ENCODE data around the gene ZNF684. TPM values are rescaled to one million over a fixed set of nuclear protein-coding genes. Genes with fewer than 3 reads are reported as not detected.

The ZNF684 gene
- total RNA-seq, 4 donors from 2014 or later, result 2.3 to 46.2 (median 4.4) TPM

- H3K4me1 ChIP-seq, result no peaks in the 10 kb centered on the region
- no peaks in the 10 kb centered on the region for H3K9me3 ChIP-seq
These were observed 62.2 kb downstream of the ZNF684 start for GRCh38 chr1:40593449-40594186.

DNA sequence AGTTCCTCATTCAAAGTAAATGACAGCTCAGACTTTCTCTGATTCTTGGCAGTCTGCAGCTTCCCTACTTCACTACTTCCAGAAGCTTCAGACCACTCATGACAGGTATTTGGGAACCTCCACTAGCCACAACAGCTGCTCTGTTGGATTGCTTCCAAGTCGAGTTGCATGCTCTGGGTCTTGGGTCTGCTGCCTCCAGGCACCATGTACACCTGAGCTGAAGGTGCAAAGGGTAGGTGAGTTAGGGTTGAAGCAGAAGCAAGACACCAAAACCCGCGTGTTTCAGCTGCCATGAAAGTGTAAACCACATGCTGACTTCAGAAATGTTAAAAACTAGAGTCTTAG lies 62.7 kb downstream of the ZNF684 start:
- no peaks in the 10 kb centered on the region for H3K36me3 ChIP-seq
- H3K9me3 ChIP-seq, result no peaks in the 10 kb centered on the region
- no peak for DNase-seq
- H3K27me3 ChIP-seq, result no peaks in the 10 kb centered on the region
- no peak overlapping the region for H3K4me3 ChIP-seq
- TF ChIP-seq POLR2A (IDR thresholded peaks at IDR 0.05), result no peak
- no peak for TF ChIP-seq CTCF (IDR thresholded peaks at IDR 0.05)
- no peak overlapping the region for H3K27ac ChIP-seq
- H3K4me1 ChIP-seq, result no peaks in the 10 kb centered on the region

More at GRCh38 chr1:40593449-40594186, 62.2 kb downstream of the ZNF684 start:
- no peak overlapping the region for H3K27ac ChIP-seq
- DNase-seq, result no peak
- TF ChIP-seq POLR2A (IDR thresholded peaks at IDR 0.05) (no peak), CTCF (IDR thresholded peaks at IDR 0.05) (no peak)
- H3K4me3 ChIP-seq, result no peak overlapping the region
- H3K36me3 ChIP-seq, result no peaks in the 10 kb centered on the region
- H3K27me3 ChIP-seq, result no peaks in the 10 kb centered on the region

GRCh38 chr1:40595623-40596022 lies 64.2 kb downstream of the ZNF684 start:
- H3K27ac ChIP-seq, result no peak overlapping the region
- H3K9me3 ChIP-seq, result no peaks in the 10 kb centered on the region
- no peaks in the 10 kb centered on the region for H3K36me3 ChIP-seq
- no peaks in the 10 kb centered on the region for H3K4me1 ChIP-seq
- no peak for DNase-seq
- no peaks in the 10 kb centered on the region for H3K27me3 ChIP-seq
- no peak overlapping the region for H3K4me3 ChIP-seq
- TF ChIP-seq CTCF (IDR thresholded peaks at IDR 0.05) (no peak), POLR2A (IDR thresholded peaks at IDR 0.05) (no peak)

Small RNAs within 50 kb of the gene (small RNA-seq; reads per million reads assigned to genes)
- gene AL356379.1, result 0 reads per million in 2 donors

Other genes starting within 250 kb of the ZNF684 start
- 10 to 100 TPM in 1 of 4 donors, 1 to 10 TPM in 3; 2.1 to 11.6 (median 6.3) TPM for gene COL9A2, start 214.4 kb upstream of the ZNF684 start, total RNA-seq
- gene SMAP2, start 157.9 kb upstream of the ZNF684 start, total RNA-seq, result 100 to 1,000 TPM in 1 of 4 donors, 10 to 100 TPM in 3; 24.7 to 170 (median 33.7) TPM
- gene ZFP69B, start 81.2 kb upstream of the ZNF684 start, total RNA-seq, result 1 to 10 TPM in 3 of 4 donors, under 1 TPM in 1; 0.88 to 5.8 (median 2.3) TPM
- gene ZFP69, start 54.3 kb upstream of the ZNF684 start, total RNA-seq, result 1 to 10 TPM; 1.2 to 8.3 (median 2.7) TPM
- gene EXO5, start 22.9 kb upstream of the ZNF684 start, total RNA-seq, result 10 to 100 TPM in 1 of 4 donors, 1 to 10 TPM in 3; 6.3 to 10.7 (median 8.1) TPM
- gene RIMS3, start 134.0 kb downstream of the ZNF684 start, total RNA-seq, result 1 to 10 TPM; 2.5 to 6.6 (median 5.4) TPM
- 100 to 1,000 TPM in 1 of 4 donors, 10 to 100 TPM in 3; 53.1 to 122 (median 65.0) TPM for gene NFYC, start 160.1 kb downstream of the ZNF684 start, total RNA-seq

Measured in Peyer's patch (tissue), 4 donors.